GM19239 (cell line): ENCODE data around the gene ZNF710.

Source experiments
- DNase-seq: peaks from one replicate; pipeline ENCODE4 v3.0.0; 2011; ENCODE audit warnings: low spot score; ENCODE audit not compliant: insufficient read length
- FAIRE-seq: peaks from 2 replicates; lab custom pipeline; 2011; peaks lifted over from hg19 to GRCh38; lab: Jason Lieb, UNC

The ZNF710 gene

GRCh38 chr15:90036806-90037510 lies 35.8 kb downstream of the ZNF710 start:
- no peak for FAIRE-seq
- no peak for DNase-seq

- FAIRE-seq (no peak), DNase-seq (no peak)
Measured at GRCh38 chr15:90037511-90037860, 36.4 kb downstream of the ZNF710 start.

GRCh38 chr15:90037961-90038631 lies 37.0 kb downstream of the ZNF710 start:
- DNase-seq, result peak; percentile 59
- FAIRE-seq, result peak; percentile 88

GRCh38 chr15:90038632-90039095 lies 37.5 kb downstream of the ZNF710 start:
- no peak for DNase-seq
- FAIRE-seq, result no peak

GRCh38 chr15:90039996-90040395 lies 38.9 kb downstream of the ZNF710 start:
- FAIRE-seq, result no peak
- no peak for DNase-seq

- no peak for FAIRE-seq
- no peak for DNase-seq
Measured at GRCh38 chr15:90040618-90041017, 39.5 kb downstream of the ZNF710 start.

- no peak for FAIRE-seq
- no peak for DNase-seq
Measured at GRCh38 chr15:90042356-90042755, 41.2 kb downstream of the ZNF710 start.

GRCh38 chr15:90042766-90043529 lies 41.8 kb downstream of the ZNF710 start:
- DNase-seq, result no peak
- no peak for FAIRE-seq

- no peak for DNase-seq
- no peak for FAIRE-seq
Measured at GRCh38 chr15:90043530-90044010, 42.4 kb downstream of the ZNF710 start.

GRCh38 chr15:90044191-90044590 lies 43.1 kb downstream of the ZNF710 start:
- no peak for FAIRE-seq

GRCh38 chr15:90044916-90045371 lies 43.8 kb downstream of the ZNF710 start:
- FAIRE-seq (no peak), DNase-seq (no peak)

More at GRCh38 chr15:90044191-90044590, 43.1 kb downstream of the ZNF710 start:
- DNase-seq, result no peak

GRCh38 chr15:90046289-90046688 lies 45.2 kb downstream of the ZNF710 start:
- no peak for FAIRE-seq
- DNase-seq, result no peak

- FAIRE-seq (peak; percentile 95), DNase-seq (peak; percentile 58)
Measured at GRCh38 chr15:90046911-90047392, 45.8 kb downstream of the ZNF710 start.

- FAIRE-seq (no peak), DNase-seq (no peak)
Measured at GRCh38 chr15:90047956-90048575, 46.9 kb downstream of the ZNF710 start.

- FAIRE-seq (no peak), DNase-seq (no peak)
Measured at GRCh38 chr15:90049030-90049429, 47.9 kb downstream of the ZNF710 start.

- DNase-seq, result no peak
Measured at GRCh38 chr15:90049666-90050604, 48.8 kb downstream of the ZNF710 start.

GRCh38 chr15:90051874-90052273 lies 50.8 kb downstream of the ZNF710 start:
- DNase-seq (no peak), FAIRE-seq (no peak)

More at GRCh38 chr15:90049666-90050604, 48.8 kb downstream of the ZNF710 start:
- no peak for FAIRE-seq

- FAIRE-seq, result no peak
- DNase-seq, result no peak
Measured at GRCh38 chr15:90053685-90054466, 52.8 kb downstream of the ZNF710 start.
